Spleen (tissue), 7 donors: ENCODE measurements around the gene SAFB.

ENCODE experiments used
- CTCF ChIP-seq, 11 experiments: fragments of 200-600 bp in 7 of 11; fragments of 450-650 bp in 4 of 11; sonication (generic) in 4 of 11; IDR thresholded peaks in 8 of 11; conservative IDR thresholded peaks in 3 of 11; 1 replicate in 7 of 11; 2 replicates in 4 of 11; pipeline versions ENCODE4 v1.4.0 to v1.8.0; 2016 to 2021; ENCODE audit warnings: antibody characterized with exemption in 11 of 11, inconsistent platforms in 4 of 11, mild to moderate bottlenecking in 1 of 11
- POLR2A ChIP-seq, 3 donors: fragments of 450-650 bp; IDR thresholded peaks; one replicate each; pipeline ENCODE4 v1.5.1; 2017; ENCODE audit warnings: antibody characterized with exemption in 3 of 3, mild to moderate bottlenecking in 1 of 3
- POLR2AphosphoS5 ChIP-seq, 3 donors: sonication (generic); formaldehyde crosslinking; IDR thresholded peaks; one replicate each; pipeline ENCODE4 v1.5.1; 2017; ENCODE audit warnings: antibody characterized with exemption in 3 of 3
- donor health status: DM: no; HTN: no; CAD: no; lungs with moderate emphysema.
- donor health status: DM: no; HTN: no; CAD: no.
- donor health status: DM: no; HTN: no; CAD: no.

GRCh38 chr19:5575590-5575989 is 47.3 kb upstream of the SAFB start:
- no peak for TF ChIP-seq CTCF (IDR thresholded peaks at IDR 0.05 in 8 of 11, conservative IDR thresholded peaks at IDR 0.05 in 3 of 11)
- no peak for TF ChIP-seq POLR2AphosphoS5 (IDR thresholded peaks at IDR 0.05)
- TF ChIP-seq POLR2A (IDR thresholded peaks at IDR 0.05), result no peak
